GM23338 (cell line): Measurements from ENCODE around the gene SH3BGR. TPM values are rescaled to one million over a fixed set of nuclear protein-coding genes. Genes with fewer than 3 reads are reported as not detected.
"Not testable (repeated sequence)": the region's sequence is repeated elsewhere in the genome, so short reads cannot be mapped to it uniquely, and the experiment has no call there.

Source experiments
- ATAC-seq: fragments of 200-7000 bp; cut with Tn5 transposase; 3 replicates; pipeline ENCODE4 v1.9.1; 2020
- DNase-seq: peaks from one replicate; pipeline ENCODE4 v3.0.0-alpha.2; 2015; ENCODE audit warnings: low spot score
- H2AFZ ChIP-seq: fragments of 200-600 bp; sonication (generic); 2 replicates; pipeline ENCODE4 v1.8.0; 2016; ENCODE audit warnings: antibody characterized with exemption, mild to moderate bottlenecking, moderate library complexity
- H3F3A ChIP-seq: fragments of 200-600 bp; sonication (generic); replicated peaks from 2 replicates; pipeline ENCODE4 v1.8.0; 2017; ENCODE audit warnings: antibody characterized with exemption, mixed run types, low read depth
- H3K27ac ChIP-seq: fragments of 200-600 bp; sonication (generic); 2 replicates; pipeline ENCODE4 v1.6.1; 2016; ENCODE audit warnings: low read depth
- H3K27me3 ChIP-seq: fragments of 200-600 bp; sonication (generic); 2 replicates; pipeline ENCODE4 v1.8.0; 2016; ENCODE audit warnings: mild to moderate bottlenecking, mixed run types, moderate library complexity; ENCODE audit not compliant: insufficient read depth
- H3K36me3 ChIP-seq: fragments of 200-600 bp; sonication (generic); 2 replicates; pipeline ENCODE4 v1.8.0; 2016; ENCODE audit warnings: mild to moderate bottlenecking; ENCODE audit not compliant: insufficient read depth
- H3K4me1 ChIP-seq: fragments of 200-600 bp; sonication (generic); 2 replicates; pipeline ENCODE4 v1.8.0; 2016; ENCODE audit warnings: mild to moderate bottlenecking, moderate library complexity; ENCODE audit not compliant: insufficient read depth
- H3K4me2 ChIP-seq: fragments of 200-600 bp; sonication (generic); 2 replicates; pipeline ENCODE4 v1.7.1; 2017; ENCODE audit warnings: mixed run types
- H3K4me3 ChIP-seq: fragments of 200-600 bp; sonication (generic); 2 replicates; pipeline ENCODE4 v1.6.1; 2016; ENCODE audit warnings: mixed run types
- H3K79me2 ChIP-seq: fragments of 200-600 bp; sonication (generic); replicated peaks from 2 replicates; pipeline ENCODE4 v1.8.0; 2017; ENCODE audit warnings: mild to moderate bottlenecking; ENCODE audit not compliant: insufficient read depth
- H3K9me2 ChIP-seq: fragments of 200-600 bp; sonication (generic); 2 replicates; pipeline ENCODE4 v1.8.0; 2017; ENCODE audit not compliant: insufficient read depth
- H4K20me1 ChIP-seq: fragments of 200-600 bp; sonication (generic); replicated peaks from 2 replicates; pipeline ENCODE4 v1.8.0; 2017; ENCODE audit warnings: mild to moderate bottlenecking; ENCODE audit not compliant: insufficient read depth
- H3K27ac Mint-ChIP-seq: 2 replicates; pipeline ENCODE4 v1.8.0; 2020; ENCODE audit warnings: inconsistent platforms, mild to moderate bottlenecking, moderate library complexity, mixed read lengths
- H3K27me3 Mint-ChIP-seq: 3 replicates; pipeline ENCODE4 v1.8.0; 2022; ENCODE audit warnings: low read depth, mild to moderate bottlenecking, moderate library complexity, mixed read lengths, inconsistent platforms; ENCODE audit not compliant: insufficient read depth, poor library complexity
- H3K36me3 Mint-ChIP-seq: 3 replicates; pipeline ENCODE4 v1.8.0; 2021; ENCODE audit warnings: low read depth, mild to moderate bottlenecking, inconsistent platforms, moderate library complexity, mixed read lengths
- H3K4me1 Mint-ChIP-seq: 3 replicates; pipeline ENCODE4 v1.8.0; 2020; ENCODE audit warnings: mild to moderate bottlenecking, inconsistent platforms, mixed read lengths
- H3K4me3 Mint-ChIP-seq: 3 replicates; pipeline ENCODE4 v1.8.0; 2021; ENCODE audit warnings: moderate library complexity, mild to moderate bottlenecking, inconsistent platforms, mixed read lengths
- H3K9me3 Mint-ChIP-seq: 3 replicates; pipeline ENCODE4 v1.8.0; 2020; ENCODE audit warnings: moderate library complexity, mild to moderate bottlenecking, inconsistent platforms, mixed read lengths
- CTCF ChIP-seq, 2 experiments: fragments of 200-600 bp in 1 of 2; sonication (generic) in 1 of 2; conservative IDR thresholded peaks; 2 replicates each; pipeline versions ENCODE4 v1.5.1 to v1.6.1; 2016 to 2017; ENCODE audit warnings: antibody characterized with exemption in 2 of 2, low read depth in 2 of 2, mild to moderate bottlenecking in 2 of 2, moderate library complexity in 1 of 2
- ETS1 ChIP-seq: IDR thresholded peaks from 2 replicates; pipeline ENCODE4 v1.6.1; 2016; ENCODE audit warnings: antibody characterized with exemption
- EZH2phosphoT487 ChIP-seq: fragments of 200-600 bp; sonication (generic); IDR thresholded peaks from one replicate; pipeline ENCODE4 v1.8.1; 2018; ENCODE audit warnings: antibody characterized with exemption; ENCODE audit not compliant: unreplicated experiment
- JUNB ChIP-seq: IDR thresholded peaks from one replicate; pipeline ENCODE4 v1.6.1; 2016; ENCODE audit warnings: antibody characterized with exemption; ENCODE audit not compliant: unreplicated experiment
- POLR2AphosphoS5 ChIP-seq: IDR thresholded peaks from 2 replicates; pipeline ENCODE4 v1.6.1; 2016; ENCODE audit warnings: antibody characterized with exemption, low read depth
- REST ChIP-seq: IDR thresholded peaks from one replicate; pipeline ENCODE4 v1.6.1; 2018; ENCODE audit warnings: antibody characterized with exemption; ENCODE audit not compliant: unreplicated experiment
- ZNF331 ChIP-seq: fragments of 250-450 bp; sonication (Bioruptor Pico); IDR thresholded peaks from 2 replicates; pipeline ENCODE4 v1.5.0; 2020; ENCODE audit warnings: low read depth, mild to moderate bottlenecking, moderate library complexity
- polyA plus RNA-seq: library from polyadenylated mRNA; unstranded; fragments of >200 nt; fragmentation: Nextera tagmentation; extraction: Ambion mirVana; gene quantifications from 2 replicates; pipeline ENCODE4 v1.2.1, GENCODE V29; 2016
- total RNA-seq: library from RNA; depleted of rRNA; stranded (reverse); fragments of >200 nt; shearing (Covaris generic); gene quantifications from 2 replicates; pipeline ENCODE4 v1.2.3, GENCODE V29; 2014

The SH3BGR gene
- total and polyA plus RNA-seq, 2 experiments from 2014 or later, result 5.9 to 18.9 TPM

GRCh38 chr21:39406065-39406464 is 45.7 kb upstream of the SH3BGR start (continued):
- TF ChIP-seq ETS1 (no peak), JUNB (no peak), POLR2AphosphoS5 (no peak), CTCF (conservative IDR thresholded peaks at IDR 0.05; ENCODE audit: low read depth in 2 of 2) (no peak)

GRCh38 chr21:39419204-39419603 is 32.6 kb upstream of the SH3BGR start:
- H3K36me3 Mint-ChIP-seq, result not testable (repeated sequence)

GRCh38 chr21:39422527-39423241 is 29.1 kb upstream of the SH3BGR start:
- H3K4me2 ChIP-seq, result peak overlapping the region; percentile 21; the same call in 1 of the 2 replicates
- DNase-seq (peak; percentile 33), ATAC-seq (peak; percentile 56; the same call in 2 of the 3 replicates)
- Mint-ChIP-seq H3K4me1 (peaks cover 7% of the 10 kb centered on the region; the same call in 2 of the 3 replicates), H3K27ac (no peak overlapping the region), H3K4me3 (no peak overlapping the region), H3K36me3 (no peaks in the 10 kb centered on the region; the same call in 2 of the 3 replicates), H3K9me3 (no peaks in the 10 kb centered on the region), H3K27me3 (peaks cover 2% of the 10 kb centered on the region)
- no peaks in the 10 kb centered on the region for H3K36me3 ChIP-seq
- no peaks in the 10 kb centered on the region for H3K79me2 ChIP-seq
- no peak overlapping the region for H3K4me3 ChIP-seq
- H2AFZ ChIP-seq, result no peak overlapping the region
- H3K4me1 ChIP-seq, result peaks cover 8% of the 10 kb centered on the region
- H3K27ac ChIP-seq, result no peak overlapping the region
- H3F3A ChIP-seq, result no peaks in the 10 kb centered on the region
- H3K9me2 ChIP-seq, result no peaks in the 10 kb centered on the region
- no peaks in the 10 kb centered on the region for H3K27me3 ChIP-seq
- H4K20me1 ChIP-seq, result no peaks in the 10 kb centered on the region
- TF ChIP-seq EZH2phosphoT487 (no peak), ZNF331 (CRISPR knock-in tag) (no peak), REST (no peak)

More at GRCh38 chr21:39419204-39419603, 32.6 kb upstream of the SH3BGR start:
- H3K4me3 Mint-ChIP-seq, H3K27me3 Mint-ChIP-seq, H3K4me3 ChIP-seq, H3K4me2 ChIP-seq, DNase-seq, H3K27ac Mint-ChIP-seq, H3K4me1 ChIP-seq, H3K27ac ChIP-seq, H3K9me2 ChIP-seq, H3K27me3 ChIP-seq, H2AFZ ChIP-seq, H3F3A ChIP-seq, ATAC-seq, H3K36me3 ChIP-seq, H3K9me3 Mint-ChIP-seq, H3K4me1 Mint-ChIP-seq, H3K79me2 ChIP-seq, H4K20me1 ChIP-seq: not testable (repeated sequence)
